ENCODE measurements around the gene MEX3D.

GRCh38 chr19:1580957-1581356, 12.8 kb upstream of the MEX3D start:
- TF ChIP-seq CTCF (conservative IDR thresholded peaks at IDR 0.05; ENCODE audit: low read length) (no peak), EZH2phosphoT487 (IDR thresholded peaks at IDR 0.05; ENCODE audit: borderline replicate concordance, low read depth, low read length) (no peak)

Measured in OCI-LY7 (cell line).